ENCODE measurements around the gene KIRREL3.

Gene KIRREL3

GRCh38 chr11:126485986-126486635 is 514.5 kb downstream of the KIRREL3 start:
- TF ChIP-seq CTCF (conservative IDR thresholded peaks at IDR 0.05) = no peak
- H3K27ac ChIP-seq = no peak overlapping the region

- TF ChIP-seq CTCF (conservative IDR thresholded peaks at IDR 0.05) = peak; percentile 35
- no peak overlapping the region for H3K27ac ChIP-seq
Measured at GRCh38 chr11:126485021-126485792, 515.4 kb downstream of the KIRREL3 start.

- no peak for TF ChIP-seq CTCF (conservative IDR thresholded peaks at IDR 0.05)
- H3K27ac ChIP-seq = no peak overlapping the region
Measured at GRCh38 chr11:126484266-126484665, 516.3 kb downstream of the KIRREL3 start.

GRCh38 chr11:126483621-126484195 is 516.9 kb downstream of the KIRREL3 start:
- TF ChIP-seq CTCF (conservative IDR thresholded peaks at IDR 0.05) = no peak
- H3K27ac ChIP-seq = no peak overlapping the region

- no peak for TF ChIP-seq CTCF (conservative IDR thresholded peaks at IDR 0.05)
- no peak overlapping the region for H3K27ac ChIP-seq
Measured at GRCh38 chr11:126482586-126483108, 517.9 kb downstream of the KIRREL3 start.

GRCh38 chr11:126481303-126481680 is 519.3 kb downstream of the KIRREL3 start:
- no peak for TF ChIP-seq CTCF (conservative IDR thresholded peaks at IDR 0.05)
- no peak overlapping the region for H3K27ac ChIP-seq
